ENCODE measurements around the gene MGST1.
"Not testable (repeated sequence)": the region's sequence is repeated elsewhere in the genome, so short reads cannot be mapped to it uniquely, and the experiment has no call there.

- not testable (repeated sequence) for TF ChIP-seq POLR2A, CTCF (IDR thresholded peaks at IDR 0.05)
Measured at GRCh38 chr12:16401835-16402234, 54.4 kb downstream of the MGST1 start.
